NCI-H1092 treated with DMSO at 0.1 percent for 48 hours (cell line): Measurements from ENCODE around the gene SAMD13.

Experiments
- DNase-seq: peaks from one replicate; lab custom pipeline; 2025; lab: John Stamatoyannopoulos, UW

The SAMD13 gene, protein sequence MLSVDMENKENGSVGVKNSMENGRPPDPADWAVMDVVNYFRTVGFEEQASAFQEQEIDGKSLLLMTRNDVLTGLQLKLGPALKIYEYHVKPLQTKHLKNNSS

DNA sequence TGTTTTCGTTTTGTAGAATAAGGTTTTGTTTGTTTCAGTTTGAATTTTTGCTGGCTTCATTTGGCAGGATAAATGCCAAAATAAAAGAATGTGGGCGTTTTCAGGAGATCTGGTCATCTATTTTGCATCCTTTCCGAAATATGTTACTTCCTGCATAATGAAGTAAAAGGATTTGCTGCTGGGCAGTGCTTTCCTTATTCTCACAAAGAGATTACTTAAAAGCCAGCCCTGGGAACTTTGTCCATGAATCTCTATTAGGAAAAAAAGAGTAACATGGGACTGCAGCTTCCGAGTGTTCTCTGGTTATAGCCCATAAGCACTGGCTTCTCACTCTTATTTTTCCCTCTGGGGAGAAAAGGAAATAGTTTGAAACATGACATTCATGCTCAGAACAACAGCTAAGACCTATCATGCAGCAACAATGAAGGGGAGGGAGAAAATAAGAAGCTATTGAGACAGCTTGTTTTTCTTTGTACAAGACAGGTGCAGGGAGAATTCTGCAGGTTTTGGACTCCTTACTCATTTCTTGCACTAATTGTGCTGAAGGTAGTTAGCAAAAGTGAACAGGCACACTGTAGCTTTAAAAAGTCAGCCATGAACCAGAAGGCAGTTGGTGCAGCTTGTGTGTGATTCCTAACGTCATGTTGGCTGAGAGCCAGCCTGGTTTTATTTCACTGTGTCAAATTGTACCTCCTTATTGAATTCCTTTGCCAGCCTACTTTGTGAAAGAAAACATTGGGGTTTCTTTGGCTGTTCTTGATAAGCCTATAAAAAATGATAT lies at the start of gene SAMD13:
Gene SAMD13, plus strand, starts transcription at position 705 of the 781 bp plus-strand sequence. CDS start 1,527 bp downstream, outside the sequence.
- peak; percentile 75 for DNase-seq

DNA sequence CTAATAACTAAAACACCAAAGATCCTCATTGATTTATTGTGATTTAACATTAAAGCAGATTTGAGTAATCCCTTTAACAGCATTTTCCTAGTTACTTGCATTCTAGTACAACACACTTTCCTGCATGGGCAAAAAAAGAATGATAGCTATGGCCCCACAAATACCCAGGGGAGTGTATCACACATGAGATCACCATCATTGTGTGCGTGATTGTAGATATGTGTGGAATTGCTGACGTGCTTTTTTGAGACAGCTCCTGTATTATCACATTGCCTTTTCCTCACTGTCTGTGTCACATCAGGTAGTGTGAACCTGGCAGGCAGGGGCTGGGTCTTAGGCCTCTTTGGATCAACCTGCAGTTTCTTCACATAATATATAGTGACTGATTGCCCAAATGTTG lies 48.5 kb upstream of the SAMD13 start:
- no peak for DNase-seq

DNA sequence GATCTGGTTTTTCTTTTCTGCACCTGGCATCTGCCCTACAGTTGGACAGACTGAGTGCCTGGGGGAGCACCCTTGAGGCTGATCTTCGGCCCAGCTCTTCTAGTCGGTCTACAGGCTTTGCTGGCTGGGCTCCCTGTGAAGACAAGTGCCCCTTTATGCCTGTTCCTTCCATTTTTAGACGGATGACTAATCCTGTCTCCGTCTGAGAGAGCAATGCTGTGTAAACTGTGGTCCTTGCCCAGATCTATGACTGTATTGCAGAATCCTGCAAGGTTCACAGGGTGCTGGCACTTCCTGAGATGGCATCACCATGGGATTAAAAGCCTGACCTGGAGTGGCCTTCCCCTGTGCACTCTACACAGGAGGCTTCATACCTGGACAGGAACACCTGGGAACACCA lies 47.6 kb upstream of the SAMD13 start:
- no peak for DNase-seq

DNA sequence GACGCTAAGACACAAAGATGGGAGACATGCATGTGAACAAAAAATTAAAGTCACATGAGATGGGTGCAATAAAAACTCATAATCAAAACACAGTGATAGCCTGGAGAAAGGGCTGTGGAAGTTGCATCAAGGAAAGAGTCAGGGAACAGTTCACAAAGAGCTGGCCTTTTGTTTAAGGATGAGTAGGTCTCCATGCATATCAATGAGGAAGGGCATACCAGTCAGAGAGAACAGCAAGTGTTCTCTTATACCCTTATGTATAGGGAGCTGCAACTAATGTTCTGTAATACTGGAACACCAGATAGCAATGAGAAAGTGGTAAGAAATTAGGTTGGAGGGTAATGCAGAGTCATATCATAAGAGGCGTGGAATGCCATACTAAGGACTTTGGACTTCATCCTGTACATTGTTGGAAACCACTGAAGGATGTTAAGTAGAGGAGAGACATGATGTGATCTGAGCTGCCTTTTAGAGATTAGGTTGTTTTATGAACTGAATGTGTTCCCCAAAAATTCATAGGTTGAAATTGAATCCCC lies 46.7 kb upstream of the SAMD13 start:
- DNase-seq = no peak

DNA sequence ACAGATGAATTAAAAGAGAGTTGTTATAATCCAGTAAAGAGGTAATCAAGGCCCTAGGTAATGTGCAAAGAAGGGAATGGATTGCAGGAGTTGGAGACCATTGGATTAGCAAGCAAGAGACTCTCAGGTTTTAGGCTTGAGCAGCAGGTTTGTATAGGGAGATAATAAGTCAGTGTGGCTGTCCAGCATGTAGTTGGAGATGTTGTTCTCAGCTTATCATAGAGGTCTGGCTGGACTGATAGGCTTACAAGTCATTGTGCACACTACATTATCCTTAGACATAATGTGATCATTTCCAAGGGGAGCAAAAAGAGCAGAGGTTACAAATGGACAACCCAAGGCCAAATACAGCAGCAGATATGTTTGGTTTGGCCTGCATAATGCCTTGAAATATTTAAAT lies 45.9 kb upstream of the SAMD13 start:
- no peak for DNase-seq

DNA sequence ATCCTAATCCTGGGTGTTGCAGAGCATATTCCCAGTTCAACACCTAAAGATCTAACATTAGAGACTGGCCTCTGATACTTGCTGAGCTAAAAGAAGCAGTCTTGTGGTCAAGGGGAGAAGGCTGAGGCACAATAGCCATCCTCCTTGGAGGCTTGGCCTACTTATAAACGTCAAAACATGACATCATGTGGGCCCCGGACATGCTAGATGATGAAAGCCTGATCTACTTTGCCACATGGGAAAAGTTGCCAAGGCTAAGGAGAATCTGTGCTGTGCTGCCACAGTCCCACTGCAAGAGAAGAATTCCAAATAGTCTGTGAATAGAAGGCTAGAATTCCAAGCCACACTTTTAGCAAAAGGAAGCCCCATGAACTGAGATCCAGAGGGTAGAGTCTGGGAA lies 43.9 kb upstream of the SAMD13 start:
- no peak for DNase-seq

DNA sequence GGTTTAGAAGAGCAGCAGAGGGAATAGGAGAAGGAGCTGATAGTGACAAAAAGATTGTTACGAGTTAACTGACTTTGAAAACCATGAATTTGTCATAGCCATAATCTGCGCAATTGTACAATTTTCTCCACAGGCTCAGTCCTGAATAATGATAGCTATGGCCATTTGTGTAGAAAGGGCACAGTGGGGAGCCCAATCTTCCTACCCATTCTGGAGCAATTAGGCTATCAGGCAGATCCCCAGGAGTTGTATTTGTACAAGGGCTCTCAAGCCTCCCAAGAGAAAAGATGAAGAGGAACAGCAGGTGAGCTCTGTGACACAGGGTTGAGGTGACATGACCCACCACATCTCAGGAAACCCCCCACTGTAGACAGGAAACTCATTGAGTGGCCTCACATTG lies 42.1 kb upstream of the SAMD13 start:
- DNase-seq = peak; percentile 68

DNA sequence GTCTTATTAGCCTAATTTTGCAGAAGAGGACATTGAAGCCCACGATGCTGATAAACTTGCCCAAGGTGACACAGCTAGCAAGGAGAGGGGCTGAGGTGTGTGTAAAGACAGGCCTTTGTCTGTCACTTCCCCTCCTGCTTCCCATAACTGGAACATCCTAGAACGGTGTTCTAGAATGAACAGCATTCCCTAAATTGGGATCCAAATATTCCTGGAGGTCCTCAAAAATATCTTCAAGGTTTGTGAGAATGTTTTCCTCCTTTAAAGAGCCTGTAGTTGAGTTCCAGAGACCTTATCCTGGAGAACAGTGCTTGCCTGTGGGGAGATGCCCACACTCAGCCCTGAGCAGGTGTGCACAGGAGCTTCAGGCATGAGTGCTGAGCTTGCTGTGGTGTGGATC lies 41.5 kb upstream of the SAMD13 start:
- DNase-seq = no peak

DNA sequence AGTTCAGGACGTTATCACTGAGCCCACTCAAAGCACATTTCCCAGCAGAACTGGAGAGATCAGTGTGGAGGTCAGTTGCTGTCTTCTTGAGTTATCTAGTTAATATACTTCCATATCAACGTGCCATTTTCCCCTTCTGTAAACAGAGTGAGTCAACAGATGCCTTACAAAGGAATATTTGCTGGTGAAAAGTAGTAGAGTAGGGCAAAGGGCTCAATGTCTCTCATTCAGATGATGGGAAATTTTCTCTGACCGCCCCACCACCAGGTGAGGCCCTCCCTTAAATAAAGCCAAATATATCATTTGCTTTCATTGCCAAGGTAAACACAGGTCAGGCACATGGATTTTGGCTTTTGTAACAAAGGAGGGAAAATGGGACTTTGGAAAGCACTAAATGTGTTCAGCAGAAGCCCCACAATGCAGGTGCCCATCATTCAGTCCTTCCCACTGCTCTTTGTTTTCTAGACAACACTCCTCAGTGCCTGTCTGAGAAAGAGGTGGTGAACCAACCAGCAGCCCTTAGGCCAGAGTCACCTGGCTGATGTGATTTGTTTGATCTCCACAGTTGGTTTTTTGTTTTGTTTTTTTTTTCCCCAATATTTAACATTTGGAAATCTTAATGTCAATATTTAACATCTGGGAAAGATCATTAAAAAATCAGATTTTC lies 40.5 kb upstream of the SAMD13 start:
- peak; percentile 75 for DNase-seq

DNA sequence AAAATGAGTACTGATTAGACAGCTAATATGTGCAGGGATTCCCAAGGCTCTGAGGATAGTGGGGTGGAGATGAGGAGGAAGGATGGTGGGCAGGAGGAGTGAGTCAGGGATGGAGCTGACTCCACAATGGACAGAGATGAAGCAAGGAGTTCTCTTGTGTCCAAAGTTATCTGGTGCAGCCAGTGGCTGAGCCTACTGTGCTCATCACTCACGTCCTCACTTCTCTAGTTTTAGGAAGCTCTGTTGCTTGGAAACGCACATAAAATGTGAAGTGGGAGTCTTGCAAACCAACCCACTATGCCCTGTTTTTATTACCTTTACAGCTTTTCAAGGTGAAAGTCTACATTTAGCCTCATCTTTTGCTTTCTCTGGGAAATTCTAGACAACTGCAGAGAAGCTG lies 36.5 kb upstream of the SAMD13 start:
- DNase-seq = no peak

DNA sequence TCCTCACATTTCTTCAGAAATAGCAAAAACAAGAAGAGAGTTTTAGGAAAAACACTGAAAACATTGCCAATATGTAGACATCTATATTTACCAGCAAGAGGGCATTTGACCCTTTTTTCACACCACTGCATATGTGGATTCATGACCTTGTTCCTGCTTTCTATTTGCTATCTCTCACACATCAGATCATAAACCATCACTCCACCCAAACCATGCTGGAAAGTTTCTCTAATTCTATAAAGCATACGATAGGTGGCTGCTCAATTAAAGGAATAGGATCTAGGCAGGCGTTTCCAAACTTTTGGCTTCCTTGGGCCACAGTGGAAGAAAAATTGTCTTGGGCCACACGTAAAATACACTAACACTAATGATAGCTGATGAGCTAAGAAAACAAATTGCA lies 35.6 kb upstream of the SAMD13 start:
- no peak for DNase-seq

DNA sequence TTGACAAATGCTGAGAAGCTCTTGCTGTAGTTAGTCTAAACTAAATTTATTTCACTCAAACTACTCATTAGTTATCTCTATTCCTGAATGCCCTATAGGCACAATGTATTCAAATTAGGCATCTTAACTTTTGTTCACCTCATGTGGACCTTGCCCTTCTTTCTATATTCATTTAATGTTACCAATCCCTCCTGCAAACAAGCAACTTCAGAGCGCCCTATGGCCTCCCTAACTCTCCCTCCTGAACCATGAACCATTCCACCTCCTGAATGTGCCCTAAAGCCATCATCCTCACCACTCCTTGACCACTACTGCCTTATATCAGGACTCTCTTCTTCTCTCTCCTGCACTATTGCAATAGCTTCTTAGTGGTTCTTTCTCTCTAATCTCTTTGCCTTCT lies 34.8 kb upstream of the SAMD13 start:
- DNase-seq = no peak

DNA sequence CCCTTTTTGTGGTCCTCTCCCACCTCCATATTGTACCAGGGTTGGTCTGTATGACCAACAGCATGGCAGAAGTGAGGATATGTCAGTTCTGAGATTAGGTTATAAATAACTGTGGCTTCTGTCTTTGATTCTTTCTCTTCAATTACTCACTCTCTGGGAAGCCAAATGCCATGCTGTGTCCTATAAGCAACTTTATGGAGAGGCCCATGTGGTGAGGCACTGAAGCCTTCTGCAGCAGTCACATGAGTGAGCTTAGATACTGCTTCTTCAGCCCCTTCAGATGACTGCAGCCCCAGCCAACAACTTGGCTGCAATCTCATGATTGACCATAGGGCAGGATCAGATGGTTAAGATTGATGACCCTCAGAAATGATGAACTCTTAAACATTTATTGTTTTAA lies 34.0 kb upstream of the SAMD13 start:
- no peak for DNase-seq

DNA sequence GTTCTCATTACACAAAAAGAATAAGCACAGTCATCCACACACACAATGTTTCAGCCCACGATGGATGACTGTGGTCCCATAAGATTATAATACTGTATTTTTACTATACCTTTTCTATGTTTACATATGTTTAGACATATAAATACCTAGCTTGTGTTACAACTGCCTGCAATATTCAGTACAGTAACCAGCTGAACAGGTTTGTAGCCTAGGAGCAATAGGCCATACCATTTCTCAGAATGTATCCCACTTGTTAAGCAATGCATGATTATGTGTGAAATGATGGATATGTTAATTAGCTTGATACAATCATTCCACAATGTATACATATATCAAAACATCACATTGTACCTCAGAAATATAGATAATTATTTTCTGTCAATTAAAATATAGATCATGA lies 33.2 kb upstream of the SAMD13 start:
- DNase-seq = no peak

DNA sequence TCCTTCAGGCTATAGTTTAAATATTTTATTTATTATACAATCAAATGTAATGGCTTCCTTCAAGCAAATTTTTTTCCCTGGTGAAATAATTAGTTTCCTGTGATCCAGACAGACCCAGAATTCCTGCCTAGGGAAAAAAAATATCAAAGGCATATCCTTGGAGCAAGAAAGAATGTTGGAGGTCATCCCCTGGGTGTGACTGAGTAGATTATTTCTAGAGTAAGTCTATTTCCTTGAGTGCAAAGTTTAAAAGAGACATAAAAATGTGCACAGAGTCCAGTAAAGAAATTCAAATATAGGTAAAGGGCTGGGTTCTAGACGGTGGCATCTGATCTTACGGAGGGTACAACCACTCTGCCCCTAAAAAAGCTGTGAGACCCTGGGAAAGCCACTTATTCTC lies 32.2 kb upstream of the SAMD13 start:
- DNase-seq = no peak

DNA sequence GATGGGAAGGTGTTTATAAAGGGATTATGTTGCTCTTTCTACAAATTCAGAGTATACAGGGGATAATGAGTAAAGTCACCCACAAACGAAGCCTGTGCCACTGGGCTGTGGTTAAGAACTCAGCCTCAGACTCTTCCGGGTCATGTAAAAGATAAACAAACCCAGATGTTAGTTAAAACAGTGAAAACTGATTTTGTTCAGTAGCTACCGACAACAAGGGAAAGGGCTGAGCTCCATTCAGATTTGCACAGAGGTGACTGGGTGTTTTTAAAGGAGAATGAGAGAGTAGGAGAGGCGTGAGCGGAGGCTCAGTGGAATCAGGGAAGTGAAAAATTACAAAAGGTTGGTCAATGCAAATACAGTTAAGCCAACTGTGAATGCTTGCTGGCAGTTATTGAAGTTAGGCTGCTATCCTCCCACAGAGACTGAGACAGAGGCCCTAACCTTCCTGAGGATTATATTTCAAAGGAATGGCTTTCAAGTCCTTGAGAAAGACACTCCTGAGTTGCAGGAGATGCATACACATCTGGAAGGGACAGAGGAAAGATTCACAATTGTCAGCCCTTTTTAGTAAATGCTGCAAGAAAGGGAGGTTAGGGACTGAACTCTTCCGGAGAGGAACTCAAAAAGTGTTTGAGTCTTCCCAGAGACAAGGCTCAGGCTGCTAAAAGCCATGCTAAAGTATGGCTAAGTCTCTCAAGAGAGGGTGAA lies 29.9 kb upstream of the SAMD13 start:
- DNase-seq = peak; percentile 20

DNA sequence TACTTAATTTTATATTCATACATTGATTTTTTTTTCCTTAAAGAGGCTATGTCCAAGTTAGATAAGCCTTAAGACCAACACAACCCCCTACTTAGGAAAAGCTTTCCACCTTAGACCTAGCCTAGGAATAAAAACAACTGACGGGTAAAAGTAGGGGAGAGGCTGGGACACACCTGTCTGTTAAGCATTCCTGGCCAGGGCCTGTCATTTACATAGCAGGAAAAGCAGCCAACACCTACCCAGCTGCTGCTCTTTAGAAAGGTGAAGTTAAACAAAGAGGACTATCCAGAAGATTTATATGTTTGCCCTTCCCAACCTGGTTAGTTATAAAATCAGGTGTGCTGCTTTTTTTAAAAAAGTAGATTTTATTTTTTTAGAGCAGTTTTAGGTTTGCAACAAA lies 29.1 kb upstream of the SAMD13 start:
- peak; percentile 54 for DNase-seq

DNA sequence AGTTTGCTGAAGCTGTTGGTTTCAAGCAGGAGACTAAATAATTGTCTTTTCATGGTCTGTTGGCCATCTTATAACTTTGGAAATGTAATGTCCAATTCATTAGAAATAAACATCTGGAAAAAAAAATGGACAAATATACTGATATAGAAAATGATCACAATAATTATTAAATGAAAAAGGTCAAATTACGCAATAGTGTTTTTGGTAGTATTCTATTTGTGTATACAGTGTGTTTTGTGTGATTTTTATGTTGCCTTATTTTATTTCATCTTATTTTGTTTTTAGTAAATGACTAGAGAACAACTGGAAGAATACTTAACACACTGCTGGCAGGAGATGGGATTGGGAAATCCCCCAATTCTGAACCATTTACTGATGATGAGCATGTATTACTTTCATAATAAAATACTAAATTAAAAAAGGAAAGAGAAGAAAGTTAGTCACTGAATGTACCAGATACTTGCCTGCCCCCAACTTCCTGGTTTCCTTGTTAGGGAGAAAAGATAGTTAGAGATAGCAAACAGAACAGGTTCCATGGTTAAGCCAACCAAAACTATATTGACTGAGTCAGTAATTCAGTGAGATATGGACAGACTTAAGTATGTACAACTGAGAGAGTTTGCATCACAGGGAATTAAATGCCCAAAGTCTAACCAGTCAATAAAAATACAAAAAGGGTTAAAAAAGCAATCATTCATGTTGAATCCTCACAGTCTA lies 24.0 kb upstream of the SAMD13 start:
- DNase-seq = no peak

DNA sequence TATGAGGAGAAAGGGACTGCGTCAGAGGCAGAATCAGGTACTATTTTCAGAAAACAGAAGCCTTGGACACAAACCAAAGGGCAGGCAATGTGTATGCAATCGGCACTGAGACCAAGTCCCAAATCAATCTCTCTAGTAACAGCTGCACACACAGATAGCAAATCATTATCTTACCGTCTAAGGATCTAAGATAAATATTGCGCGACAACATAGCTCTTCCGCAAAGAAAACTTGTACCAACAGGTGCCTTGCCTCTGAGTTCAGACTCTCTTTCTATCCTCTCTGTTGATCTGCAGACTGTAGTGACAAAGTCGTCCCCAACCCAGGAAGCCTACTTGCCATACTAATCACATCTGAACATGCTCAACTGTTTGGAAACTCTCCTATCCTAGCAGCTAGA lies 22.6 kb upstream of the SAMD13 start:
- no peak for DNase-seq

DNA sequence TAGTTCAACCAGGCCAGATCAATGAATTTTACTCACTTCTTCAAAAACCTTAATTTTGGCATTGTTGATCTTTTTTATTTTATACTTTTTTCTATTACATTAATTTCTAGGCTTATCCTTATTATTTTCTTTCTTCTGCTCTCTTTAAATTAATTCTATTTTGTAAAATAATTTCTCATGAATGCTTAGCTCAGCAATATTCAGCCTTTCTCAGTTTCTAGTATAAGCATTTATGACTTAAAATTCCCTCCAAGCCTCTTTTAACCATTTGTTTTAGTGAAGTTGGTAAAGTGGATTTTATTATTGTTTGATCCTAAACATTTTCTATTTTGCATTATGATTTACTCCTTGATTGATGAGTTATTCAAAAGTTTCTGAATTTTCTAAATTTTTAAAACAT lies 20.6 kb upstream of the SAMD13 start:
- no peak for DNase-seq

DNA sequence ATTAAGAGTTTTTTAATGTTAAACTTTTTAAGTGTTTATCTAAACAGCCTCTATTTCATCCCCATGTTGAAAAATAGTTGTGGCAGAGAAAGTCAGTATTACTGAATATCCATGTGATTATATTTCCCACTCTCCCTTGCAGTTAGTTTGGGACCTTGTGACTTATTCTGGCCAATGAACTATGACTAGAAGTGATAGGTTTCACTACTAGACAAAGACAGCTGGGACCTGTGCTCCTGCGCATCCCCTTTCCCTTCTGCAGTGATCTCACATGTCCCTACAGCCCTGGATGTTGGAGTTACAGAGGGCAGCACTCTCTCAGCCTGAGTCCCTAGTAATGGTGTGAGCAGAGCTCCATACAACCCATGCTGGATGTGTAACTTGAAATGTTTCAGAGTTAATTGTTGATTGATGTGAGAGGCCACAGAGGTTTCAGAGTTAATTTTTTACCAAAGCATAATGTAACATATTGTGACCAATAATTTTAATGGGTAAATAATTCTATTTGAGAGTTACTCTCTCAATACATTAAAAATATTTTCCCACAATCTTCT lies 18.7 kb upstream of the SAMD13 start:
- DNase-seq = no peak

DNA sequence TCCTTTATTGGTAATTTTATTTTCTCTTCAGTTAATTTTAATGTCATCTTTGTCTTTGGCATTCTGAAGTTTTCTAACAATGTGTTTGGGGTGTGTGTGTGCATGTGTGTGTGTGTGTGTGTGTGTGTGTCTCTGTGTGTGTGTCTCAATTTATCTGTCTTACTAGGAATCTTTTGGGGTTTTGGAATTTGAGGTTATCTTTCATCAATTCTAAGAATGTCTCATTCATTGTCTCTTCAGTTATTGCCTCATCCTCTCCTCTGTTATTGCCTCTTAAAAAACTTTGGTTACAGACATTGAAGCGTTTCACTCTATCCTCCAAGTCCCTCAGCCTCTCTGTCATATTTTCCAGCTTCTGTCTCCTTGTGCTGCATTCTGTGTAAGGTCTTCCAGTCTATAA lies 18.1 kb upstream of the SAMD13 start:
- no peak for DNase-seq
